IMR-90 (cell line): ENCODE measurements around the gene STK32A. TPM values are rescaled to one million over a fixed set of nuclear protein-coding genes. Genes with fewer than 3 reads are reported as not detected.

ENCODE experiments used
- ATAC-seq: fragments of 200-7000 bp; cut with Tn5 transposase; 2 replicates; pipeline ENCODE4 v1.9.1; 2020; ENCODE audit warnings: low read depth, mild to moderate bottlenecking, moderate library complexity
- BruUV-seq: library from RNA; stranded (reverse); fragments of 400-500 nt; replicated peaks from 2 replicates; lab custom pipeline; 2021; lab: Mats Ljungman, UMichigan
- CTCF ChIA-PET: fragments of 300-600 bp; formaldehyde crosslinking; extraction: SDS; loops from one replicate; lab custom pipeline; 2021; ENCODE audit warnings: antibody characterized with exemption; lab: Yijun Ruan, JAX
- POLR2A ChIA-PET: fragments of 300-600 bp; sonication (Branson Sonifier 250); formaldehyde crosslinking; loops from one replicate; lab custom pipeline; 2022; ENCODE audit warnings: antibody characterized with exemption; ENCODE audit not compliant: unreplicated experiment; lab: Charles Lee
- DNase-seq: peaks from one replicate; pipeline ENCODE4 v3.0.0; 2013
- H2AFZ ChIP-seq: replicated peaks from 2 replicates; pipeline ENCODE3; 2013; ENCODE audit warnings: low read length, mild to moderate bottlenecking; ENCODE audit not compliant: poor library complexity
- H2AK5ac ChIP-seq: 2 replicates; pipeline ENCODE4 v1.6.1; 2013; ENCODE audit warnings: low read depth, low read length, inconsistent platforms
- H2AK9ac ChIP-seq: replicated peaks from 2 replicates; pipeline ENCODE3; 2013; ENCODE audit warnings: mild to moderate bottlenecking, low read depth, low read length, moderate library complexity; ENCODE audit not compliant: poor library complexity
- H2BK120ac ChIP-seq: 2 replicates; pipeline ENCODE4 v1.6.1; 2013; ENCODE audit warnings: low read depth, low read length, inconsistent platforms
- H2BK15ac ChIP-seq: 3 replicates; pipeline ENCODE4 v1.6.1; 2013; ENCODE audit warnings: low read depth, low read length, inconsistent platforms
- H2BK20ac ChIP-seq: 2 replicates; pipeline ENCODE4 v1.6.1; 2013; ENCODE audit warnings: low read depth, mild to moderate bottlenecking, inconsistent platforms, low read length, moderate library complexity
- H2BK5ac ChIP-seq: 2 replicates; pipeline ENCODE4 v1.6.1; 2013; ENCODE audit warnings: mild to moderate bottlenecking, low read depth, low read length, inconsistent platforms; ENCODE audit not compliant: poor library complexity, severe bottlenecking
- H3K14ac ChIP-seq: replicated peaks from 2 replicates; pipeline ENCODE4 v1.6.1; 2013; ENCODE audit warnings: low read depth, low read length, inconsistent platforms
- H3K18ac ChIP-seq: 2 replicates; pipeline ENCODE4 v1.6.1; 2013; ENCODE audit warnings: low read depth, low read length, control low read depth
- H3K23ac ChIP-seq: 2 replicates; pipeline ENCODE4 v1.6.1; 2013; ENCODE audit warnings: low read depth, low read length, inconsistent platforms
- H3K27ac ChIP-seq: 2 replicates; pipeline ENCODE4 v1.5.1; 2013; ENCODE audit warnings: mild to moderate bottlenecking, control low read depth, low read length; ENCODE audit not compliant: insufficient read depth
- H3K27me3 ChIP-seq: 2 replicates; pipeline ENCODE4 v1.6.1; 2013; ENCODE audit warnings: low read length; ENCODE audit not compliant: control insufficient read depth, insufficient read depth
- H3K36me3 ChIP-seq: 2 replicates; pipeline ENCODE4 v1.6.1; 2013; ENCODE audit warnings: low read length, mixed read lengths; ENCODE audit not compliant: control insufficient read depth, insufficient read depth
- H3K4ac ChIP-seq: 2 replicates; pipeline ENCODE4 v1.6.1; 2013; ENCODE audit warnings: low read depth, low read length, inconsistent platforms
- H3K4me1 ChIP-seq: 2 replicates; pipeline ENCODE4 v1.6.1; 2013; ENCODE audit warnings: low read length, mixed read lengths; ENCODE audit not compliant: control insufficient read depth, insufficient read depth
- H3K4me2 ChIP-seq: 2 replicates; pipeline ENCODE4 v1.6.1; 2013; ENCODE audit warnings: low read depth, mild to moderate bottlenecking, control low read depth, low read length, moderate library complexity
- H3K4me3 ChIP-seq: 2 replicates; pipeline ENCODE4 v1.5.1; 2013; ENCODE audit warnings: low read depth, mild to moderate bottlenecking, control low read depth, low read length, moderate library complexity; ENCODE audit not compliant: insufficient read depth
- H3K56ac ChIP-seq: 2 replicates; pipeline ENCODE4 v1.6.1; 2013; ENCODE audit warnings: low read length, inconsistent platforms; ENCODE audit not compliant: insufficient read depth; ENCODE audit errors: extremely low read depth
- H3K79me1 ChIP-seq, 2 experiments: 2 replicates each; pipeline ENCODE4 v1.6.1; 2013; ENCODE audit warnings: low read length in 2 of 2, inconsistent platforms in 1 of 2, low read depth in 1 of 2
- H3K9ac ChIP-seq: 2 replicates; pipeline ENCODE4 v1.6.1; 2013; ENCODE audit warnings: low read depth, low read length, control low read depth
- H3K9me1 ChIP-seq: 2 replicates; pipeline ENCODE4 v1.6.1; 2013; ENCODE audit warnings: low read length, inconsistent platforms; ENCODE audit not compliant: insufficient read depth
- H3K9me3 ChIP-seq: 2 replicates; pipeline ENCODE4 v1.6.1; 2013; ENCODE audit warnings: low read length; ENCODE audit not compliant: control insufficient read depth, insufficient read depth
- H4K20me1 ChIP-seq: 2 replicates; pipeline ENCODE4 v1.6.1; 2013; ENCODE audit warnings: low read length, inconsistent platforms; ENCODE audit not compliant: insufficient read depth
- H4K5ac ChIP-seq: 2 replicates; pipeline ENCODE4 v1.6.1; 2013; ENCODE audit warnings: mild to moderate bottlenecking, low read depth, low read length, control low read depth
- H4K8ac ChIP-seq, 2 experiments: 2 replicates each; pipeline ENCODE4 v1.6.1; 2013; ENCODE audit warnings: low read depth in 2 of 2, low read length in 2 of 2, control low read depth in 1 of 2, inconsistent platforms in 1 of 2
- H4K91ac ChIP-seq: 2 replicates; pipeline ENCODE4 v1.6.1; 2013; ENCODE audit warnings: low read depth, low read length, inconsistent platforms; ENCODE audit not compliant: insufficient read depth
- BHLHE40 ChIP-seq: fragments of 150-350 bp; IDR thresholded peaks from 2 replicates; pipeline ENCODE4 v1.6.1; 2016; ENCODE audit warnings: mild to moderate bottlenecking, low read depth, low read length
- CHD1 ChIP-seq: IDR thresholded peaks from 2 replicates; pipeline ENCODE4 v1.6.1; 2012; ENCODE audit warnings: low read depth, low read length, improper control_type of control experiment
- ELK1 ChIP-seq: fragments of 150-350 bp; IDR thresholded peaks from 2 replicates; pipeline ENCODE4 v1.6.1; 2016; ENCODE audit warnings: low read depth, mild to moderate bottlenecking, low read length, moderate library complexity, borderline replicate concordance
- MAFK ChIP-seq: IDR thresholded peaks from 2 replicates; pipeline ENCODE4 v1.6.1; 2012; ENCODE audit warnings: low read depth, low read length, improper control_type of control experiment
- MAZ ChIP-seq: IDR thresholded peaks from 2 replicates; pipeline ENCODE4 v1.6.1; 2012; ENCODE audit warnings: low read depth, mild to moderate bottlenecking, low read length, improper control_type of control experiment, moderate library complexity, borderline replicate concordance
- MXI1 ChIP-seq: IDR thresholded peaks from 2 replicates; pipeline ENCODE4 v1.6.1; 2012; ENCODE audit warnings: low read depth, mild to moderate bottlenecking, low read length, moderate library complexity, borderline replicate concordance
- RAD21 ChIP-seq: IDR thresholded peaks from 2 replicates; pipeline ENCODE4 v1.6.1; 2012; ENCODE audit warnings: low read length, improper control_type of control experiment
- RFX5 ChIP-seq: IDR thresholded peaks from 2 replicates; pipeline ENCODE4 v1.8.0; 2012; ENCODE audit warnings: low read depth, mild to moderate bottlenecking, low read length, moderate library complexity
- WGBS, 2 experiments: methylation state at CpG; one replicate each; pipeline versions ENCODE4 v1.1.5 to v1.1.7; 2013; ENCODE audit warnings: missing lambda C conversion rate in 2 of 2; ENCODE audit not compliant: insufficient read length in 1 of 2; ENCODE audit errors: extremely low coverage in 2 of 2; 5-methylcytosine and 5-hydroxymethylcytosine counted together
- dilution Hi-C: fragments of 300-500 bp; cut with HindIII; formaldehyde crosslinking; loops from one replicate; pipeline ENCODE4 v1.14.3; 2018; ENCODE audit warnings: low sequenced_read_pairs; ENCODE audit not compliant: unreplicated experiment
- in situ Hi-C: fragments of 300-500 bp; cut with MboI; formaldehyde crosslinking; loops from 3 replicates; pipeline ENCODE4 v1.14.3; 2019; ENCODE audit warnings: low sequenced_read_pairs, inconsistent platforms, mixed read lengths
- intact Hi-C: fragments of 100-400 bp; cut with micrococcal nuclease; formaldehyde crosslinking; loops from 2 replicates; pipeline ENCODE4 v1.10.0; 2022
- polyA plus RNA-seq, 3 experiments: library from polyadenylated mRNA; depleted of rRNA; stranded (reverse); fragments of >200 nt; gene quantifications; 2 replicates each; pipeline ENCODE4 v1.2.3, GENCODE V29; 2012; ENCODE audit warnings: low replicate concordance in 1 of 3
- total RNA-seq: library from RNA; depleted of rRNA; stranded (reverse); fragments of >200 nt; gene quantifications from 2 replicates; pipeline ENCODE4 v1.2.3, GENCODE V29; 2012

The STK32A gene
- total and polyA plus RNA-seq, 2 of the 4 experiments (the other 2 are of a cell fraction) = 0.12 to 0.18 TPM

DNA sequence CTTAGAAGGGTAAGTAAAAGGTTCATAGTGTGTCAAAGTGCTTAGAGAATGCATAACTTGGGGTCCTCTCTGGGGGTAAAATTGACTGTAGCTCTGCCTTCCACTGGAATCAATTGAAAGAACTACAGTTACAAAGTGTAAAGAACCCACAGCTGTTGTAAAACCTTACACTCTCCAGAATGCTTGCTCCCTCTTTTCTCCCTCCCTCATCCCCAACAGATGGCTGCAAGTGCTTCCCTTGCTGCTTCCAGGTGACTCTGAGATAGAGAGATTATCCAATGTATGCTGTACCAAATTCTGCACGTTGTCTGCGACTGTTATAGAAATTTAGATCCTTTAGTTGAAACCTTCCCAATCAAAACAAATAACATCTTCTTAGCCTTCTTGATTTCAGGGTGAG is 126.0 kb downstream of the STK32A start:
- Histone ChIP-seq H3K4me2 (no peak overlapping the region), H3K4ac (no peak overlapping the region), H3K9ac (no peak overlapping the region), H3K36me3 (no peaks in the 10 kb centered on the region), H2BK120ac (no peak overlapping the region), H3K4me1 (no peaks in the 10 kb centered on the region), H3K27me3 (peaks cover 7% of the 10 kb centered on the region; the same call in 1 of the 2 replicates), H3K4me3 (no peak overlapping the region), H3K9me3 (no peaks in the 10 kb centered on the region), H4K8ac (no peak overlapping the region), H2BK15ac (no peak overlapping the region), H2AK5ac (no peak overlapping the region), H3K23ac (no peak overlapping the region), H3K27ac (no peak overlapping the region), H3K9me1 (no peaks in the 10 kb centered on the region), H4K5ac (no peak overlapping the region), H4K91ac (no peak overlapping the region), H2AFZ (no peak overlapping the region), H2BK5ac (no peak overlapping the region), H3K14ac (no peak overlapping the region), H4K20me1 (no peaks in the 10 kb centered on the region), H3K56ac (no peak overlapping the region), H2BK20ac (no peak overlapping the region), H3K79me1 (no peaks in the 10 kb centered on the region), H2AK9ac (no peak overlapping the region), H3K18ac (no peak overlapping the region)
- intact Hi-C loops = loop anchor here (10.0 kb wide), 1 partner anchor 826 kb away; no protein-coding TSS in a partner anchor
- ATAC-seq (no peak), DNase-seq (no peak)
- ChIA-PET CTCF (no interaction called here), POLR2A (no interaction called here)
- dilution Hi-C loops = no loop called here
- in situ Hi-C loops = loop anchor here (10.0 to 25.0 kb wide), 2 partner anchors 146 to 824 kb away; no protein-coding TSS in a partner anchor
- no TSS peak for BruUV-seq
- TF ChIP-seq ELK1 = no peak
- no peak for TF ChIP-seq MXI1
- no peak for TF ChIP-seq BHLHE40
- no peak for TF ChIP-seq CHD1
- no peak for TF ChIP-seq RFX5
- no peak for TF ChIP-seq MAFK
- no peak for TF ChIP-seq RAD21
- TF ChIP-seq MAZ = no peak
- WGBS, 2 experiments = no CpG with 5 or more reads among the region's 2 CpGs
